GM12878 (cell line): Measurements from ENCODE around the gene FAM193B. TPM values are rescaled to one million over a fixed set of nuclear protein-coding genes. Genes with fewer than 3 reads are reported as not detected.

Source experiments
- CEBPB ChIP-seq, 2 experiments: fragments of 150-350 bp in 1 of 2; IDR thresholded peaks; 2 replicates each; pipeline ENCODE4 v1.6.1; 2012 to 2014; ENCODE audit warnings: low read depth in 2 of 2, low read length in 2 of 2, borderline replicate concordance in 1 of 2, inconsistent platforms in 1 of 2
- CHD4 ChIP-seq: fragments of 200-600 bp; sonication (generic); IDR thresholded peaks from 2 replicates; pipeline ENCODE4 v1.6.1; 2016; ENCODE audit warnings: mild to moderate bottlenecking
- E2F4 ChIP-seq: IDR thresholded peaks from 2 replicates; pipeline ENCODE4 v1.6.1; 2012; ENCODE audit warnings: low read depth, low read length, improper control_type of control experiment
- HDAC2 ChIP-seq: fragments of 200-600 bp; sonication (generic); IDR thresholded peaks from 2 replicates; pipeline ENCODE4 v1.6.1; 2017
- IKZF1 ChIP-seq: fragments of 450-650 bp; conservative IDR thresholded peaks from 2 replicates; pipeline ENCODE4 v1.6.1; 2017; ENCODE audit warnings: antibody characterized with exemption, mild to moderate bottlenecking
- NR2C2 ChIP-seq: IDR thresholded peaks from 2 replicates; pipeline ENCODE4 v1.6.1; 2011; ENCODE audit warnings: borderline replicate concordance, low read depth; ENCODE audit not compliant: control insufficient read depth, insufficient read length
- STAT3 ChIP-seq: IDR thresholded peaks from 2 replicates; pipeline ENCODE4 v1.6.1; 2011; ENCODE audit warnings: low read depth, low read length, improper control_type of control experiment
- WRNIP1 ChIP-seq: IDR thresholded peaks from 2 replicates; pipeline ENCODE4 v1.6.1; 2011; ENCODE audit warnings: low read depth, low read length, improper control_type of control experiment, borderline replicate concordance
- YBX1 ChIP-seq: fragments of 450-650 bp; IDR thresholded peaks from 2 replicates; pipeline ENCODE4 v1.6.1; 2016; ENCODE audit warnings: antibody characterized with exemption
- polyA plus RNA-seq, 11 experiments: library from polyadenylated mRNA; depleted of rRNA in 4 of 11; unstranded in 6 of 11; stranded (reverse) in 5 of 11; fragments of >200 nt; fragmentation: Nextera tagmentation in 4 of 11; fragmentation: Illumina TruSeq in 1 of 11; extraction: Ambion mirVana in 4 of 11; extraction: Trizol in 1 of 11; gene quantifications; 1 replicate in 1 of 11; 2 replicates in 10 of 11; pipeline versions ENCODE4 v1.2.1 to v1.2.3, GENCODE V29; 2011 to 2016; ENCODE audit warnings: inconsistent platforms in 2 of 11, missing spikeins in 2 of 11, low read depth in 1 of 11
- total RNA-seq, 4 experiments: library from RNA; depleted of rRNA in 3 of 4; stranded (reverse); fragments of >200 nt in 3 of 4; fragmentation: Illumina TruSeq in 1 of 4; extraction: Trizol in 1 of 4; gene quantifications; 2 replicates each; pipeline versions ENCODE4 v1.2.1 to v1.2.3, GENCODE V29; 2013 to 2021
- TF ChIP-seq, protein P1 (sequence below): IDR thresholded peaks from 2 replicates; pipeline ENCODE4 v1.6.1; 2012; ENCODE audit warnings: low read depth, low read length, improper control_type of control experiment
- TF ChIP-seq, protein P2 (sequence below): fragments of 450-650 bp; IDR thresholded peaks from 2 replicates; pipeline ENCODE4 v1.6.1; 2017; ENCODE audit warnings: mild to moderate bottlenecking, moderate library complexity

The FAM193B gene
- total and polyA plus RNA-seq, 10 of the 15 experiments (the other 5 are each of a cell fraction or from before 2014, with no cell fraction given) = 3.3 to 47.0 (median 25.1) TPM

DNA sequence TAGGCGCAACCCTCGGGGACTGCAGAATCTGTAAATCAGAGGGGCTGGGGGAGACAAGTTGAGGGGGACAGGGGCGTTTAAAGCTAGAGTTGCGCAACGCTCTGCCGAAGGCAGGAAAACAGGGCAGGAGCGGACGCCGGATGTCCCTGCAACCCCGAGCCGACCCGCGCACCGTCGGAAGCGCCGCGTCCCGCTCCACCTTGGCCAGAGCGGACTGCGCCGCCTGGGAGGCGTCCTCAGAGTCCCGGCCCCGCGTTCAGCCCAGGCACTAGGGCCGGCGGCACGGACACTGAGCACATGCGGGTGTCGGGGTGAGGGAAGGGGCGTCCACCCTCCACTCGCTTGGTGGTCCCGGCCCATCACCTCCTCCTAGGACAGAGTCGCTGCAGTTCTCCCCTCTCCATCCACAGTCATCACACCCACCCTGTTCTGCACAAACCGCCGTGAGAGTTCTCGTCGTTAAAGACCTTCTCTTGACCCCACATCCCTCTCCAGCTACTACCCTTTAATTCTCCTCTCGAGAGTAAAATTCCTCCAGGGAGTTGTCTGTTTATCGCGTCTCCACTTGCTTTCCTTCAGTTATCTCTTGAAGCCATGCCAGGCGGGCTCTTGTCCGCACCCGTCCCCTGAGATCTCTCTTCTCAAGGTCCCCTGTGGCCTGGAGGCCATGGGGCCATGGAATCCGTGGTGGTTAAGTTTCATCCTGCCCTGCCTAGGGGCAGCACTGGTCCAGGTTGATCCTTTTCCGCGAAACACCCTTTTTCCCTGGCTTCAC, 56.2 kb downstream of the FAM193B start (continued):
- no peak for TF ChIP-seq E2F4
- TF ChIP-seq STAT3 = no peak
- TF ChIP-seq WRNIP1 = no peak
- TF ChIP-seq, protein P1, sequence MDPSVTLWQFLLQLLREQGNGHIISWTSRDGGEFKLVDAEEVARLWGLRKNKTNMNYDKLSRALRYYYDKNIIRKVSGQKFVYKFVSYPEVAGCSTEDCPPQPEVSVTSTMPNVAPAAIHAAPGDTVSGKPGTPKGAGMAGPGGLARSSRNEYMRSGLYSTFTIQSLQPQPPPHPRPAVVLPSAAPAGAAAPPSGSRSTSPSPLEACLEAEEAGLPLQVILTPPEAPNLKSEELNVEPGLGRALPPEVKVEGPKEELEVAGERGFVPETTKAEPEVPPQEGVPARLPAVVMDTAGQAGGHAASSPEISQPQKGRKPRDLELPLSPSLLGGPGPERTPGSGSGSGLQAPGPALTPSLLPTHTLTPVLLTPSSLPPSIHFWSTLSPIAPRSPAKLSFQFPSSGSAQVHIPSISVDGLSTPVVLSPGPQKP = no peak
- TF ChIP-seq IKZF1 = 0 out of 2 replicates have a peak, but pooled peaks have one; percentile 7
- no peak for TF ChIP-seq NR2C2
- TF ChIP-seq, protein P2, sequence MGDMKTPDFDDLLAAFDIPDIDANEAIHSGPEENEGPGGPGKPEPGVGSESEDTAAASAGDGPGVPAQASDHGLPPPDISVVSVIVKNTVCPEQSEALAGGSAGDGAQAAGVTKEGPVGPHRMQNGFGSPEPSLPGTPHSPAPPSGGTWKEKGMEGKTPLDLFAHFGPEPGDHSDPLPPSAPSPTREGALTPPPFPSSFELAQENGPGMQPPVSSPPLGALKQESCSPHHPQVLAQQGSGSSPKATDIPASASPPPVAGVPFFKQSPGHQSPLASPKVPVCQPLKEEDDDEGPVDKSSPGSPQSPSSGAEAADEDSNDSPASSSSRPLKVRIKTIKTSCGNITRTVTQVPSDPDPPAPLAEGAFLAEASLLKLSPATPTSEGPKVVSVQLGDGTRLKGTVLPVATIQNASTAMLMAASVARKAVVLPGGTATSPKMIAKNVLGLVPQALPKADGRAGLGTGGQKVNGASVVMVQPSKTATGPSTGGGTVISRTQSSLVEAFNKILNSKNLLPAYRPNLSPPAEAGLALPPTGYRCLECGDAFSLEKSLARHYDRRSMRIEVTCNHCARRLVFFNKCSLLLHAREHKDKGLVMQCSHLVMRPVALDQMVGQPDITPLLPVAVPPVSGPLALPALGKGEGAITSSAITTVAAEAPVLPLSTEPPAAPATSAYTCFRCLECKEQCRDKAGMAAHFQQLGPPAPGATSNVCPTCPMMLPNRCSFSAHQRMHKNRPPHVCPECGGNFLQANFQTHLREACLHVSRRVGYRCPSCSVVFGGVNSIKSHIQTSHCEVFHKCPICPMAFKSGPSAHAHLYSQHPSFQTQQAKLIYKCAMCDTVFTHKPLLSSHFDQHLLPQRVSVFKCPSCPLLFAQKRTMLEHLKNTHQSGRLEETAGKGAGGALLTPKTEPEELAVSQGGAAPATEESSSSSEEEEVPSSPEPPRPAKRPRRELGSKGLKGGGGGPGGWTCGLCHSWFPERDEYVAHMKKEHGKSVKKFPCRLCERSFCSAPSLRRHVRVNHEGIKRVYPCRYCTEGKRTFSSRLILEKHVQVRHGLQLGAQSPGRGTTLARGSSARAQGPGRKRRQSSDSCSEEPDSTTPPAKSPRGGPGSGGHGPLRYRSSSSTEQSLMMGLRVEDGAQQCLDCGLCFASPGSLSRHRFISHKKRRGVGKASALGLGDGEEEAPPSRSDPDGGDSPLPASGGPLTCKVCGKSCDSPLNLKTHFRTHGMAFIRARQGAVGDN = 0 out of 2 replicates have a peak, but pooled peaks have one; percentile 34
- peak in 1 of 2 experiments; percentile 56; a peak in 1 of 4 replicates for TF ChIP-seq CEBPB (IDR thresholded peaks at IDR 0.05; ENCODE audit: borderline replicate concordance in 1 of 2, low read depth in 2 of 2, low read length in 2 of 2)
- TF ChIP-seq HDAC2 = no peak
- TF ChIP-seq YBX1 = no peak
- TF ChIP-seq CHD4 = no peak
- TF ChIP-seq, all 136 proteins: peak for 9
